Endothelial cell of umbilical vein (primary cell): ENCODE results near the gene APBA2. TPM values are rescaled to one million over a fixed set of nuclear protein-coding genes. Genes with fewer than 3 reads are reported as not detected.
"Not testable (repeated sequence)": the region's sequence is repeated elsewhere in the genome, so short reads cannot be mapped to it uniquely, and the experiment has no call there.

ENCODE experiments used
- BruUV-seq: library from RNA; stranded (reverse); fragments of 400-500 nt; replicated peaks from 2 replicates; lab custom pipeline; 2021; lab: Mats Ljungman, UMichigan
- CTCF ChIA-PET: fragments of 300-600, 350-600 bp; sonication (Branson Sonifier 250); formaldehyde crosslinking; loops from one replicate; lab custom pipeline; 2021; ENCODE audit warnings: antibody characterized with exemption, inconsistent platforms; lab: Charles Lee
- POLR2A ChIA-PET: fragments of 300-600, 350-600 bp; sonication (Branson Sonifier 250); formaldehyde crosslinking; loops from one replicate; lab custom pipeline; 2021; ENCODE audit warnings: antibody characterized with exemption, inconsistent platforms; lab: Charles Lee
- DNase-seq: peaks from one replicate; pipeline ENCODE4 v3.0.0-alpha.2; 2011; ENCODE audit warnings: low read depth, low spot score
- FAIRE-seq: peaks from 2 replicates; lab custom pipeline; 2011; peaks lifted over from hg19 to GRCh38; lab: Jason Lieb, UNC
- H2AFZ ChIP-seq: 2 replicates; pipeline ENCODE4 v1.6.0; 2012; ENCODE audit warnings: low read depth, low read length, control low read depth, inconsistent platforms
- H3K27ac ChIP-seq: 2 replicates; pipeline ENCODE4 v1.5.1; 2011; ENCODE audit warnings: low read depth, mild to moderate bottlenecking, control low read depth, low read length, moderate library complexity; ENCODE audit not compliant: insufficient read depth
- H3K27me3 ChIP-seq, 2 experiments: 2 replicates each; pipeline versions ENCODE4 v1.6.0 to v1.6.1; 2011; ENCODE audit warnings: low read length in 2 of 2, mixed read lengths in 1 of 2; ENCODE audit not compliant: control insufficient read depth in 2 of 2, insufficient read depth in 2 of 2
- H3K36me3 ChIP-seq, 2 experiments: 2 replicates in 1 of 2; 3 replicates in 1 of 2; pipeline ENCODE4 v1.5.1; 2011; ENCODE audit warnings: low read length in 2 of 2, mild to moderate bottlenecking in 1 of 2, moderate library complexity in 1 of 2; ENCODE audit not compliant: control insufficient read depth in 2 of 2, insufficient read depth in 2 of 2; ENCODE audit errors: extremely low read depth in 1 of 2
- H3K4me1 ChIP-seq: 3 replicates; pipeline ENCODE4 v1.5.1; 2011; ENCODE audit warnings: mild to moderate bottlenecking, low read length; ENCODE audit not compliant: control insufficient read depth, insufficient read depth; ENCODE audit errors: extremely low read depth
- H3K4me2 ChIP-seq: 2 replicates; pipeline ENCODE4 v1.6.1; 2011; ENCODE audit warnings: low read length, control low read depth, mixed read lengths; ENCODE audit not compliant: insufficient read depth
- H3K4me3 ChIP-seq, 3 experiments: fragments of 200-600 bp in 1 of 3; sonication (generic), shearing (Covaris generic) in 1 of 3; replicated peaks in 1 of 3; 2 replicates each; pipeline ENCODE4 v1.5.1; 2011 to 2016; ENCODE audit warnings: control low read depth in 3 of 3, low read length in 3 of 3, mild to moderate bottlenecking in 2 of 3, inconsistent platforms in 1 of 3, low read depth in 1 of 3, moderate library complexity in 1 of 3; ENCODE audit not compliant: insufficient read depth in 1 of 3
- H3K79me2 ChIP-seq: 2 replicates; pipeline ENCODE4 v1.6.0; 2012; ENCODE audit warnings: low read length, inconsistent platforms; ENCODE audit not compliant: control insufficient read depth, insufficient read depth
- H3K9ac ChIP-seq: replicated peaks from 2 replicates; pipeline ENCODE3; 2011; ENCODE audit warnings: low read length, control low read depth; ENCODE audit not compliant: insufficient read depth; ENCODE audit errors: extremely low read depth
- H3K9me1 ChIP-seq: replicated peaks from 3 replicates; pipeline ENCODE4 v1.6.0; 2011; ENCODE audit warnings: mild to moderate bottlenecking, low read length; ENCODE audit not compliant: control insufficient read depth, insufficient read depth; ENCODE audit errors: extremely low read depth
- H3K9me3 ChIP-seq: replicated peaks from 2 replicates; pipeline ENCODE4 v1.5.1; 2012; ENCODE audit warnings: low read length, inconsistent platforms; ENCODE audit not compliant: control insufficient read depth, insufficient read depth
- H4K20me1 ChIP-seq: replicated peaks from 2 replicates; pipeline ENCODE3; 2011; ENCODE audit warnings: mild to moderate bottlenecking, low read length; ENCODE audit not compliant: control insufficient read depth, insufficient read depth; ENCODE audit errors: extremely low read depth
- CTCF ChIP-seq, 2 donors: IDR thresholded peaks; 1 replicate in 1 of 2; 2 replicates in 1 of 2; pipeline ENCODE4 v1.5.1; 2011; ENCODE audit warnings: low read length in 2 of 2, mild to moderate bottlenecking in 2 of 2, moderate library complexity in 2 of 2, control low read depth in 1 of 2, inconsistent platforms in 1 of 2, low read depth in 1 of 2; ENCODE audit not compliant: insufficient read depth in 1 of 2; ENCODE audit errors: extremely low read depth in 1 of 2
- EZH2 ChIP-seq: IDR thresholded peaks from 2 replicates; pipeline ENCODE4 v1.6.1; 2012; ENCODE audit warnings: borderline replicate concordance, low read depth, mild to moderate bottlenecking, moderate library complexity, low read length, inconsistent platforms; ENCODE audit not compliant: severe bottlenecking
- FOS ChIP-seq: IDR thresholded peaks from 2 replicates; pipeline ENCODE4 v1.6.1; 2011; ENCODE audit warnings: mild to moderate bottlenecking, low read length, moderate library complexity, borderline replicate concordance; ENCODE audit not compliant: insufficient read depth
- GATA2 ChIP-seq: IDR thresholded peaks from 2 replicates; pipeline ENCODE4 v1.7.0; 2011; ENCODE audit warnings: low read depth, mild to moderate bottlenecking, moderate library complexity, mixed read lengths, low read length; ENCODE audit not compliant: insufficient read length, insufficient read depth
- JUN ChIP-seq: IDR thresholded peaks from 2 replicates; pipeline ENCODE4 v1.6.1; 2011; ENCODE audit warnings: borderline replicate concordance, low read depth; ENCODE audit not compliant: insufficient read length, insufficient read depth
- MAX ChIP-seq: IDR thresholded peaks from 2 replicates; pipeline ENCODE4 v1.6.1; 2011; ENCODE audit not compliant: insufficient read depth, insufficient read length
- MYC ChIP-seq: IDR thresholded peaks from one replicate; pipeline ENCODE4 v1.6.1; 2011; ENCODE audit warnings: mild to moderate bottlenecking, low read depth, low read length
- POLR2A ChIP-seq: IDR thresholded peaks from 2 replicates; pipeline ENCODE4 v1.6.1; 2012; ENCODE audit warnings: low read depth, mild to moderate bottlenecking, control low read depth, low read length
- POLR2AphosphoS5 ChIP-seq: IDR thresholded peaks from 2 replicates; pipeline ENCODE4 v1.6.1; 2012; ENCODE audit warnings: low read depth, mild to moderate bottlenecking, control low read depth, low read length, moderate library complexity; ENCODE audit not compliant: insufficient read depth
- dilution Hi-C: fragments of 300-500 bp; cut with MboI; formaldehyde crosslinking; loops from one replicate; pipeline ENCODE4 v1.15.0; 2019; ENCODE audit warnings: low sequenced_read_pairs; ENCODE audit not compliant: extremely low pct_ligation_motif_present
- intact Hi-C: fragments of 100-400 bp; cut with micrococcal nuclease; formaldehyde crosslinking; loops from one replicate; pipeline ENCODE4 v1.10.0; 2022
- polyA plus RNA-seq, 4 experiments: library from polyadenylated mRNA; depleted of rRNA in 3 of 4; stranded (reverse) in 3 of 4; unstranded in 1 of 4; fragments of >200 nt; gene quantifications; 2 replicates each; pipeline versions ENCODE4 v1.2.1 to v1.2.3, GENCODE V29; 2011 to 2012; ENCODE audit warnings: missing spikeins in 1 of 4
- total RNA-seq: library from RNA; stranded (reverse); gene quantifications from 2 replicates; pipeline ENCODE4 v1.2.3, GENCODE V29; 2021

APBA2 gene
- total and polyA plus RNA-seq, 2 donors (not counting 3 experiments of a cell fraction or from before 2014, with no cell fraction given): 5.7 to 11.1 TPM

- DNase-seq: peak; percentile 31
- H4K20me1 ChIP-seq, H3K27ac ChIP-seq, dilution Hi-C loops, POLR2A ChIA-PET, H3K4me2 ChIP-seq, H3K9me3 ChIP-seq, H2AFZ ChIP-seq, H3K9ac ChIP-seq, H3K4me1 ChIP-seq, H3K36me3 ChIP-seq, H3K9me1 ChIP-seq, H3K27me3 ChIP-seq, BruUV-seq, H3K4me3 ChIP-seq, FAIRE-seq, H3K79me2 ChIP-seq: not testable (repeated sequence)
- CTCF ChIA-PET: interaction anchor here (0.6 to 4.6 kb wide), 36 partner anchors 10 to 1400 kb away, joined by 3 to 73 read pairs (median 4); no protein-coding TSS in a partner anchor
- intact Hi-C loops: loop anchor here (2.0 to 5.0 kb wide), 4 partner anchors 29 to 313 kb away; no protein-coding TSS in a partner anchor
- TF ChIP-seq CTCF (IDR thresholded peaks at IDR 0.05; ENCODE audit: extremely low read depth in 1 of 2, insufficient read depth in 1 of 2, low read depth in 1 of 2, low read length in 2 of 2): peak; percentile 73 to 77
These were observed 216.5 kb downstream of the APBA2 start for GRCh38 chr15:29102173-29102794.

- peak overlapping the region; percentile 41 for H2AFZ ChIP-seq
- FAIRE-seq (no peak), DNase-seq (no peak)
- BruUV-seq: no TSS peak
- TF ChIP-seq MAX (no peak), GATA2 (no peak), JUN (no peak), POLR2AphosphoS5 (no peak), POLR2A (no peak), MYC (no peak), EZH2 (no peak), CTCF (IDR thresholded peaks at IDR 0.05; ENCODE audit: extremely low read depth in 1 of 2, insufficient read depth in 1 of 2, low read depth in 1 of 2, low read length in 2 of 2) (no peak), FOS (no peak)
- dilution Hi-C loops: no loop called here
- H3K9me3 ChIP-seq: no peaks in the 10 kb centered on the region
- no peaks in the 10 kb centered on the region for H3K36me3 ChIP-seq
- H3K4me1 ChIP-seq: no peaks in the 10 kb centered on the region
- peak overlapping the region; percentile 22 for H3K9ac ChIP-seq
- no peaks in the 10 kb centered on the region for H3K79me2 ChIP-seq
- H3K27ac ChIP-seq: no peak overlapping the region
- H4K20me1 ChIP-seq: no peaks in the 10 kb centered on the region
- peak overlapping the region in 2 of 3 experiments; percentile 18 to 32 for H3K4me3 ChIP-seq
- H3K27me3 ChIP-seq: no peaks in the 10 kb centered on the region
- ChIA-PET CTCF (interaction anchor here (0.6 to 4.6 kb wide), 42 partner anchors 9 to 977 kb away, joined by 3 to 73 read pairs (median 5); no protein-coding TSS in a partner anchor), POLR2A (no interaction called here)
- H3K4me2 ChIP-seq: peak overlapping the region; percentile 42
- intact Hi-C loops: loop anchor here (2.0 to 5.0 kb wide), 4 partner anchors 28 to 314 kb away; no protein-coding TSS in a partner anchor
- H3K9me1 ChIP-seq: no peaks in the 10 kb centered on the region
These were observed 217.4 kb downstream of the APBA2 start for GRCh38 chr15:29102911-29103823.
